Mesendoderm (in vitro differentiated cells): ENCODE data around the gene MEGF6.

ENCODE experiments used
- DNase-seq: peaks from one replicate; pipeline ENCODE4 v3.0.0; 2013
- H2AK5ac ChIP-seq: 2 replicates; pipeline ENCODE4 v1.6.1; 2013; ENCODE audit warnings: low read length, inconsistent platforms
- H2BK120ac ChIP-seq: 2 replicates; pipeline ENCODE4 v1.6.1; 2013; ENCODE audit warnings: low read depth, mild to moderate bottlenecking, low read length, moderate library complexity, mixed read lengths
- H2BK15ac ChIP-seq: replicated peaks from 2 replicates; pipeline ENCODE4 v1.6.1; 2013; ENCODE audit warnings: low read depth, mild to moderate bottlenecking, moderate library complexity
- H2BK5ac ChIP-seq: 2 replicates; pipeline ENCODE4 v1.6.1; 2013; ENCODE audit warnings: low read length, inconsistent platforms
- H3K18ac ChIP-seq: 2 replicates; pipeline ENCODE4 v1.6.1; 2013; ENCODE audit warnings: mild to moderate bottlenecking, low read length, mixed read lengths
- H3K23ac ChIP-seq: one replicate; pipeline ENCODE4 v1.6.1; 2013; ENCODE audit warnings: low read length
- H3K27ac ChIP-seq: 2 replicates; pipeline ENCODE4 v1.5.1; 2013; ENCODE audit warnings: low read depth, mild to moderate bottlenecking, inconsistent platforms, low read length, moderate library complexity
- H3K27me3 ChIP-seq: 2 replicates; pipeline ENCODE4 v1.6.1; 2013; ENCODE audit warnings: low read length, control low read depth, mild to moderate bottlenecking, inconsistent platforms; ENCODE audit not compliant: insufficient read depth, poor library complexity
- H3K36me3 ChIP-seq: 2 replicates; pipeline ENCODE4 v1.6.1; 2013; ENCODE audit warnings: low read length, inconsistent platforms; ENCODE audit not compliant: control insufficient read depth, insufficient read depth
- H3K4ac ChIP-seq: one replicate; pipeline ENCODE4 v1.6.1; 2013; ENCODE audit warnings: low read depth, mild to moderate bottlenecking, low read length, moderate library complexity
- H3K4me1 ChIP-seq: 2 replicates; pipeline ENCODE4 v1.6.1; 2013; ENCODE audit warnings: low read depth, low read length, inconsistent platforms; ENCODE audit not compliant: control insufficient read depth
- H3K4me2 ChIP-seq: 2 replicates; pipeline ENCODE4 v1.6.1; 2013; ENCODE audit warnings: low read length
- H3K4me3 ChIP-seq: 2 replicates; pipeline ENCODE4 v1.5.1; 2013; ENCODE audit warnings: mild to moderate bottlenecking, low read length
- H3K56ac ChIP-seq: one replicate; pipeline ENCODE4 v1.6.1; 2013; ENCODE audit warnings: low read length
- H3K79me1 ChIP-seq: 2 replicates; pipeline ENCODE4 v1.6.1; 2013; ENCODE audit warnings: low read length, inconsistent platforms
- H3K79me2 ChIP-seq: 2 replicates; pipeline ENCODE4 v1.6.1; 2013; ENCODE audit warnings: mild to moderate bottlenecking, low read length; ENCODE audit not compliant: control insufficient read depth, insufficient read depth
- H3K9ac ChIP-seq: 2 replicates; pipeline ENCODE4 v1.6.1; 2013; ENCODE audit warnings: low read length, inconsistent platforms
- H4K5ac ChIP-seq: one replicate; pipeline ENCODE4 v1.6.1; 2013; ENCODE audit warnings: low read length
- H4K8ac ChIP-seq: one replicate; pipeline ENCODE4 v1.6.1; 2013; ENCODE audit warnings: low read depth, mild to moderate bottlenecking, control low read depth, low read length, moderate library complexity
- WGBS: extraction: QIAGEN DNeasy Blood & Tissue Kit; methylation state at CpG from one replicate; pipeline ENCODE4 v1.1.7; 2013; ENCODE audit warnings: low lambda C conversion rate, missing lambda C conversion rate; ENCODE audit not compliant: insufficient coverage; ENCODE audit errors: extremely low coverage; 5-methylcytosine and 5-hydroxymethylcytosine counted together

Gene MEGF6

DNA sequence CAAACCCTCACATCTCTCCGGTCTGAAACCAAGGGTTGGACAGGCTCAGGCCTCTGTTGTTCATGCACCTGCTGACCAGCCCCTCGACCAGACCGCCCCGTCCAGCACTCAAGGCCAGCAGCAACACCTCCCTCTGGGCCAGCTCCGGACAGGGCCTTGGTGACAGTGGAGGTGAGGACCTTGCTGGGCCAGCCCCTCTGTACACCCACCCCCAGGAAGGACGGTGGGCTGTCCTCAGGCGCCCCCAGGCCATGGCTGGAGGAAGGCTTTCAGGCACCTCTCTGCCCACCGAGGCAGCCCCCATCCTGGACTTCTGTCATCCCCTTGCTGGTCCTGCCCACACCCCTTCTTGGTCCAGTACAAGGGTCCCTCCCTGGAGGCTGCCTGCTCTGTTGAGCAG, 48.6 kb downstream of the MEGF6 start:
- no peak overlapping the region for H3K27ac ChIP-seq
- no peak overlapping the region for H3K23ac ChIP-seq
- no peak overlapping the region for H3K56ac ChIP-seq
- DNase-seq: no peak
- H3K9ac ChIP-seq: no peak overlapping the region
- no peak overlapping the region for H2AK5ac ChIP-seq
- H4K5ac ChIP-seq: no peak overlapping the region
- no CpG with 5 or more reads among the region's 8 CpGs for WGBS
- no peak overlapping the region for H2BK5ac ChIP-seq
- no peak overlapping the region for H3K4me2 ChIP-seq
- no peaks in the 10 kb centered on the region for H3K36me3 ChIP-seq
- H3K4ac ChIP-seq: no peak overlapping the region
- H3K27me3 ChIP-seq: no peaks in the 10 kb centered on the region
- no peak overlapping the region for H2BK120ac ChIP-seq
- no peak overlapping the region for H3K18ac ChIP-seq
- H3K79me2 ChIP-seq: no peaks in the 10 kb centered on the region
- H3K79me1 ChIP-seq: no peaks in the 10 kb centered on the region
- no peak overlapping the region for H4K8ac ChIP-seq
- no peak overlapping the region for H3K4me3 ChIP-seq
- no peak overlapping the region for H2BK15ac ChIP-seq
- H3K4me1 ChIP-seq: no peaks in the 10 kb centered on the region

- H3K4me2 ChIP-seq: no peak overlapping the region
- H3K79me1 ChIP-seq: no peaks in the 10 kb centered on the region
- no peaks in the 10 kb centered on the region for H3K4me1 ChIP-seq
- no peak overlapping the region for H4K8ac ChIP-seq
- no peak overlapping the region for H4K5ac ChIP-seq
- H3K23ac ChIP-seq: no peak overlapping the region
- H2AK5ac ChIP-seq: no peak overlapping the region
- no peaks in the 10 kb centered on the region for H3K36me3 ChIP-seq
- H3K4ac ChIP-seq: no peak overlapping the region
- no peaks in the 10 kb centered on the region for H3K27me3 ChIP-seq
- no peak overlapping the region for H3K56ac ChIP-seq
- H2BK15ac ChIP-seq: no peak overlapping the region
- H3K9ac ChIP-seq: no peak overlapping the region
- no peak overlapping the region for H2BK5ac ChIP-seq
- WGBS: no CpG with 5 or more reads among the region's 13 CpGs
- no peak overlapping the region for H3K27ac ChIP-seq
- H3K4me3 ChIP-seq: no peak overlapping the region
- no peak overlapping the region for H3K18ac ChIP-seq
- H3K79me2 ChIP-seq: no peaks in the 10 kb centered on the region
- H2BK120ac ChIP-seq: no peak overlapping the region
- no peak for DNase-seq
Observed at GRCh38 chr1:3561702-3562101, 49.6 kb downstream of the MEGF6 start.

DNA sequence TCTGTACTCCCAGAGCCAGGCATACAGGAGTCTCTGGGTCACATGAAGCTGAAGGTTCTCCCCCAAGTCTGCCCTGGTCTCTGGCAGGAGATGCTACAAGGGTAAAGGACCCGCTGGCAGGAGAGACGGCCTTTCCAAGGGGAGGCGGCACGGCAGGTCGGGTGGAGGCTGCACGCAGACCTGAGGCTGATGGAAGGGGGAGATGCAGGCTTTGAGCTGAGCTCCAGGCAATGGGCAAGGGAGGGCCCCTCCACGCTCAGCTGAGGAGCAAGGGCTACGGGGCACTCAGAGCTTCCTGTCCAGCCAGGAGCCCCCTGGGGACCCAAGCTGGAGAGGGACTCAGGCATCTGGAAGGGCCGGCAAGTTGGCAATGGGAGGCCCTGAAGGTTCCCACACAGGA, 50.3 kb downstream of the MEGF6 start:
- no peak overlapping the region for H3K4me3 ChIP-seq
- no peaks in the 10 kb centered on the region for H3K4me1 ChIP-seq
- no peak overlapping the region for H2AK5ac ChIP-seq
- no peaks in the 10 kb centered on the region for H3K79me1 ChIP-seq
- no peak overlapping the region for H3K18ac ChIP-seq
- no peak for DNase-seq
- H3K27me3 ChIP-seq: no peaks in the 10 kb centered on the region
- no peak overlapping the region for H3K23ac ChIP-seq
- no peak overlapping the region for H4K5ac ChIP-seq
- H3K4ac ChIP-seq: no peak overlapping the region
- no peak overlapping the region for H4K8ac ChIP-seq
- no peak overlapping the region for H2BK120ac ChIP-seq
- no peak overlapping the region for H2BK5ac ChIP-seq
- WGBS: no CpG with 5 or more reads among the region's 9 CpGs
- no peaks in the 10 kb centered on the region for H3K36me3 ChIP-seq
- H3K9ac ChIP-seq: no peak overlapping the region
- no peaks in the 10 kb centered on the region for H3K79me2 ChIP-seq
- no peak overlapping the region for H3K4me2 ChIP-seq
- H3K56ac ChIP-seq: no peak overlapping the region
- H2BK15ac ChIP-seq: no peak overlapping the region
- no peak overlapping the region for H3K27ac ChIP-seq

GRCh38 chr1:3560251-3560871, 50.9 kb downstream of the MEGF6 start:
- Histone ChIP-seq H4K5ac (no peak overlapping the region), H3K4me2 (no peak overlapping the region), H3K27me3 (no peaks in the 10 kb centered on the region), H3K36me3 (no peaks in the 10 kb centered on the region), H2BK120ac (no peak overlapping the region), H3K4ac (no peak overlapping the region), H3K27ac (no peak overlapping the region), H3K9ac (no peak overlapping the region), H2BK5ac (no peak overlapping the region), H2AK5ac (no peak overlapping the region), H3K4me1 (no peaks in the 10 kb centered on the region), H3K79me1 (no peaks in the 10 kb centered on the region), H2BK15ac (no peak overlapping the region), H3K18ac (no peak overlapping the region), H3K79me2 (no peaks in the 10 kb centered on the region), H3K4me3 (no peak overlapping the region), H4K8ac (no peak overlapping the region), H3K23ac (no peak overlapping the region), H3K56ac (no peak overlapping the region)
- no peak for DNase-seq
- no CpG with 5 or more reads among the region's 17 CpGs for WGBS

- Histone ChIP-seq H3K27ac (no peak overlapping the region), H3K79me2 (no peaks in the 10 kb centered on the region), H2BK15ac (no peak overlapping the region), H3K56ac (no peak overlapping the region), H3K4me1 (no peaks in the 10 kb centered on the region), H3K18ac (no peak overlapping the region), H3K27me3 (no peaks in the 10 kb centered on the region), H4K5ac (no peak overlapping the region), H3K23ac (no peak overlapping the region), H3K4me2 (no peak overlapping the region), H2BK5ac (no peak overlapping the region), H3K4me3 (no peak overlapping the region), H3K36me3 (no peaks in the 10 kb centered on the region), H2AK5ac (no peak overlapping the region), H3K79me1 (no peaks in the 10 kb centered on the region), H3K9ac (no peak overlapping the region), H4K8ac (no peak overlapping the region), H2BK120ac (no peak overlapping the region), H3K4ac (no peak overlapping the region)
- DNase-seq: no peak
- WGBS: no CpG with 5 or more reads among the region's 20 CpGs
Observed at GRCh38 chr1:3558036-3558726, 53.1 kb downstream of the MEGF6 start.

- H3K4me3 ChIP-seq: no peak overlapping the region
- WGBS: no CpG with 5 or more reads among the region's 18 CpGs
Observed at GRCh38 chr1:3557366-3557765, 53.9 kb downstream of the MEGF6 start.

More at GRCh38 chr1:3557366-3557765, 53.9 kb downstream of the MEGF6 start:
- Histone ChIP-seq H3K79me2 (no peaks in the 10 kb centered on the region), H3K4ac (no peak overlapping the region), H3K79me1 (no peaks in the 10 kb centered on the region), H3K36me3 (no peaks in the 10 kb centered on the region), H2BK5ac (no peak overlapping the region), H3K27me3 (no peaks in the 10 kb centered on the region), H4K8ac (no peak overlapping the region), H3K56ac (no peak overlapping the region), H3K23ac (no peak overlapping the region), H3K4me1 (no peaks in the 10 kb centered on the region), H4K5ac (no peak overlapping the region), H3K27ac (no peak overlapping the region), H2AK5ac (no peak overlapping the region), H2BK120ac (no peak overlapping the region), H3K9ac (no peak overlapping the region), H2BK15ac (no peak overlapping the region), H3K18ac (no peak overlapping the region), H3K4me2 (no peak overlapping the region)
- DNase-seq: no peak
